Left lung (tissue), 10 donors: ENCODE measurements around the gene TMEM135. TPM values are rescaled to one million over a fixed set of nuclear protein-coding genes. Genes with fewer than 3 reads are reported as not detected.

Experiments used
- ATAC-seq: fragments of 200-7000 bp; cut with Tn5 transposase; one replicate; pipeline ENCODE4 v1.9.1; 2020; ENCODE audit warnings: moderate library complexity
- DNase-seq, 4 donors: peaks; one replicate each; pipeline ENCODE4 v3.0.0-alpha.2; 2013 to 2020
- H3K27ac ChIP-seq, 2 donors: fragments of 200-600 bp; sonication (generic) in 1 of 2; one replicate each; pipeline versions ENCODE4 v1.5.0 to v1.8.0; 2020 to 2021
- H3K27me3 ChIP-seq, 2 donors: fragments of 200-600 bp; sonication (generic) in 1 of 2; one replicate each; pipeline versions ENCODE4 v1.5.0 to v1.8.0; 2020 to 2021
- H3K36me3 ChIP-seq, 2 donors: fragments of 200-600 bp; sonication (generic) in 1 of 2; one replicate each; pipeline versions ENCODE4 v1.5.0 to v1.8.0; 2020 to 2021
- H3K4me1 ChIP-seq, 2 donors: fragments of 200-600 bp; one replicate each; pipeline ENCODE4 v1.8.0; 2021
- H3K4me3 ChIP-seq, 2 donors: fragments of 200-600 bp; sonication (generic) in 1 of 2; one replicate each; pipeline versions ENCODE4 v1.5.0 to v1.8.0; 2020 to 2021; ENCODE audit warnings: mild to moderate bottlenecking in 1 of 2
- H3K9me3 ChIP-seq, 2 donors: fragments of 200-600 bp; sonication (generic) in 1 of 2; one replicate each; pipeline versions ENCODE4 v1.5.0 to v1.8.0; 2020 to 2021
- intact Hi-C, 2 donors: fragments of 100-400 bp; cut with DNase I; formaldehyde crosslinking; loops; one replicate each; pipeline versions ENCODE4 v1.11.2 to v1.14.2; 2022
- polyA plus RNA-seq, 6 donors: library from polyadenylated mRNA; unstranded; fragments of 120-200 nt; gene quantifications; one replicate each; pipeline ENCODE4 v1.2.1, GENCODE V29; 2013; ENCODE audit not compliant: insufficient read length in 6 of 6
- total RNA-seq, 2 donors: library from RNA; stranded (reverse); fragmentation: NEBNext Ultra II Directional; extraction: Animal tissue kit (Norgen Biotek cat#: 25700); gene quantifications; one replicate each; pipeline ENCODE4 v1.2.1, GENCODE V29; 2021
- TF ChIP-seq, protein P1 (sequence below), 2 donors: fragments of 200-600 bp; sonication (generic) in 1 of 2; IDR thresholded peaks; one replicate each; pipeline versions ENCODE4 v1.5.0 to v1.8.0; 2021; ENCODE audit warnings: antibody characterized with exemption in 2 of 2
- donor health status: DM: no; HTN: yes; CAD: no.
- donor health status: DM: no; HTN: no; CAD: no.

Gene TMEM135
- total and polyA plus RNA-seq, 8 donors: 21.3 to 33.4 (median 27.2) TPM

DNA sequence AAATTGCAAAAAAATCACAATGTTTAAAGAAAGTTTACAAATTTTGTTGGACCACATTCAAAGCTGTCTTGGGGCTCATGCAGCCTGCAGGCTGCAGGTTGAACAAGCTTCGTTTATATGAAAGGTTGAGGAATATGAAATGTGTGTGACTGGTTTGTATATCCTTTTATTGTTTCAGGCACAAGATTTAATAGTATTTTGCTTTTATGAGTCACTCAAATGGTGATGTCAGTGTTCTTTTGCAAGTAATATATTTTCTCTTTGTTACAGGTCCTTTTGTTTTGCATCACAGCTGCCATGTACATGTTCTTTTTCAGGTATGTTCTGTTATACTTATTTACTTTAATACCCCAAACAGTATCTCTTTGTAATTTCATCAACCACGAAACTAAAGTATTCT, 198.6 kb downstream of the TMEM135 start:
- peaks cover 0 to 16% of the 10 kb centered on the region in 2 donors for H3K9me3 ChIP-seq
- H3K4me3 ChIP-seq: no peak overlapping the region
- H3K27me3 ChIP-seq: no peaks in the 10 kb centered on the region
- TF ChIP-seq, protein P1, sequence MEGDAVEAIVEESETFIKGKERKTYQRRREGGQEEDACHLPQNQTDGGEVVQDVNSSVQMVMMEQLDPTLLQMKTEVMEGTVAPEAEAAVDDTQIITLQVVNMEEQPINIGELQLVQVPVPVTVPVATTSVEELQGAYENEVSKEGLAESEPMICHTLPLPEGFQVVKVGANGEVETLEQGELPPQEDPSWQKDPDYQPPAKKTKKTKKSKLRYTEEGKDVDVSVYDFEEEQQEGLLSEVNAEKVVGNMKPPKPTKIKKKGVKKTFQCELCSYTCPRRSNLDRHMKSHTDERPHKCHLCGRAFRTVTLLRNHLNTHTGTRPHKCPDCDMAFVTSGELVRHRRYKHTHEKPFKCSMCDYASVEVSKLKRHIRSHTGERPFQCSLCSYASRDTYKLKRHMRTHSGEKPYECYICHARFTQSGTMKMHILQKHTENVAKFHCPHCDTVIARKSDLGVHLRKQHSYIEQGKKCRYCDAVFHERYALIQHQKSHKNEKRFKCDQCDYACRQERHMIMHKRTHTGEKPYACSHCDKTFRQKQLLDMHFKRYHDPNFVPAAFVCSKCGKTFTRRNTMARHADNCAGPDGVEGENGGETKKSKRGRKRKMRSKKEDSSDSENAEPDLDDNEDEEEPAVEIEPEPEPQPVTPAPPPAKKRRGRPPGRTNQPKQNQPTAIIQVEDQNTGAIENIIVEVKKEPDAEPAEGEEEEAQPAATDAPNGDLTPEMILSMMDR (IDR thresholded peaks at IDR 0.05): no peak
- DNase-seq: no peak
- ATAC-seq: no peak
- no peaks in the 10 kb centered on the region for H3K36me3 ChIP-seq
- H3K27ac ChIP-seq: no peak overlapping the region
- no peaks in the 10 kb centered on the region for H3K4me1 ChIP-seq
- intact Hi-C loops: no loop called here

DNA sequence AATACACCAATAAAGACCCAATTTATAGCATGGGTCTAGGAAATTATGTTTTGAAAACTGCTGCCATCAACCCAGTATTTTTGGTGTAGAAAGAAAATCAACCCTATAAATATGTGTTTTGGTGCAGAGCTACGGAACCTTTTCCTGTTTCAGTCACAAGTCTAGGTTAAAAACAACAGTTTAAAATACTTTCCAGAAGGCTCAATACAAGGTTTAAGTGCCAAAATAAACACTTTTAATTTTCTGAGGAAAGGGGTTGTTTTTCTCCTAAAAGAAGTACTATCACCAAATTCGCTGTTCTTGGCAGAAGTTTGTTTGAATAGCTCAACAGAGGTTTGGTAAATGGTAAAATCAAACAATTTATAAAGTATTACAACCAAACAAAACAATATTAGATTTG, 201.3 kb downstream of the TMEM135 start:
- intact Hi-C loops: no loop called here
- Histone ChIP-seq H3K9me3 (no peaks in the 10 kb centered on the region), H3K27ac (no peak overlapping the region), H3K36me3 (no peaks in the 10 kb centered on the region), H3K4me3 (no peak overlapping the region), H3K27me3 (no peaks in the 10 kb centered on the region), H3K4me1 (no peaks in the 10 kb centered on the region)
- DNase-seq (no peak), ATAC-seq (no peak)
- TF ChIP-seq, protein P1 (IDR thresholded peaks at IDR 0.05): no peak

DNA sequence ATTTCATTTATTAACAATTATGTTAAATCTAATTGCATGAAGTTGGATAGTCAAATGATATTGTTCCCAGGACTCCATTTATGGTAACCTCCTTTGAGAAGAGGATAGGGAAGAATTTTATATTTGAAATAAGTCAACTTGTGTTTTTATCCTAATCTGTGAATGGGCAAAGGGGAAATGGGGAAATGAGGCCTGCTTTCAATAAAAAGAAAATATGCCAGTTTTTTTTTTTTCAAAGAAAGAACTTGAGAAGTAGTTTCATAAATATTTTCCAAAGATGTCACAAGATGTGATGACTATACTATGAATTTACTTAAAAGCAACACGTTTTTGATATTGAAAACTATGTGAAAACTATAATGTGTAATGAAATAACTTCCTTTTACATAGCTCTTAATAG, 201.8 kb downstream of the TMEM135 start:
- H3K36me3 ChIP-seq: no peaks in the 10 kb centered on the region
- H3K27ac ChIP-seq: no peak overlapping the region
- H3K4me3 ChIP-seq: no peak overlapping the region
- H3K27me3 ChIP-seq: no peaks in the 10 kb centered on the region
- TF ChIP-seq, protein P1 (IDR thresholded peaks at IDR 0.05): no peak
- H3K9me3 ChIP-seq: no peaks in the 10 kb centered on the region
- no peak for DNase-seq
- intact Hi-C loops: no loop called here
- no peak for ATAC-seq
- H3K4me1 ChIP-seq: no peaks in the 10 kb centered on the region

DNA sequence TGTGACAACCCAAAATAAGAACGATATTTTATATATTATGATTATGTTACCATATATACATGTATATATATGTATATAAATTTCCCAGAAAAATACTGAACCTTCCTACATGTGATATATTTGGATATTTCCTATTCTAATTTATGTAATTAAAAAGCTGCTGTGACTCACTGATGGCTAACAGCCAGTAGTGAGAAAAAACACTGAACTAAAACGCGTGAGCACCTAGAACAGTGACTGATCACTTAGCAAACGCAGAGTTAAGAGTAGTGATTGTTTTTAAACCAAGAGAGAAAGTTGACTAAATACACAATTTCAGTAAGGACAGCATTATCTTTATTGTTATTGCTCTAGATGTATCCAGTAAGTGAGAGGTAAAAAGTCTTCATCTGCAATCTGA, 213.8 kb downstream of the TMEM135 start:
- H3K27ac ChIP-seq: no peak overlapping the region

DNA sequence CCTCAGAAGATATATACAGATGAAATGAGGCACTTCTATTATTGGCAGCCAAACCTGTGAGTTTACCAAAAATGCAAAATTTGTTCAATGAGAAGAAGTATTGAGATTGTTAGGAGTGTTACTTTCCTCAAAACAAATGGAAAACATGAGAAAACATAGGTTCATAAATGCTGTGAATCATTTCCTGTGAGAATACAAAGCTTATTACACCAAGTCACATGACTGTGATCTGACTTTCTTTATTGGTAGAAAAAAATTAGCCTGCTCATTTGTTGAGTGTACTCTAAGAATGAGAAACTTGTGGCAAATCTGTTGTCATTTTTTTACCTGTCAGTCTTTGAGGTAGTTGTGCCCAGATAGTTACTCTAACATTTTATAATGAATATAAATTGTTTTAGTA, 215.1 kb downstream of the TMEM135 start:
- no peak for DNase-seq
- Histone ChIP-seq H3K27me3 (no peaks in the 10 kb centered on the region), H3K4me3 (no peak overlapping the region), H3K27ac (no peak overlapping the region), H3K4me1 (no peaks in the 10 kb centered on the region), H3K36me3 (no peaks in the 10 kb centered on the region), H3K9me3 (no peaks in the 10 kb centered on the region)
- ATAC-seq: no peak
- TF ChIP-seq, protein P1 (IDR thresholded peaks at IDR 0.05): no peak
- intact Hi-C loops: no loop called here

More for the DNA sequence above, 213.8 kb downstream of the TMEM135 start:
- ATAC-seq (no peak), DNase-seq (no peak)
- Histone ChIP-seq H3K27me3 (no peaks in the 10 kb centered on the region), H3K4me3 (no peak overlapping the region), H3K36me3 (no peaks in the 10 kb centered on the region), H3K9me3 (no peaks in the 10 kb centered on the region), H3K4me1 (no peaks in the 10 kb centered on the region)
- TF ChIP-seq, protein P1 (IDR thresholded peaks at IDR 0.05): no peak
- intact Hi-C loops: no loop called here
